GM18520 (cell line): Measurements from ENCODE around the gene TBC1D2.

ENCODE experiments used
- ATAC-seq: cut with Tn5 transposase; IDR thresholded peaks from one replicate; pipeline ENCODE4 v1.9.1; 2021; ENCODE audit not compliant: unreplicated experiment

Gene TBC1D2

DNA sequence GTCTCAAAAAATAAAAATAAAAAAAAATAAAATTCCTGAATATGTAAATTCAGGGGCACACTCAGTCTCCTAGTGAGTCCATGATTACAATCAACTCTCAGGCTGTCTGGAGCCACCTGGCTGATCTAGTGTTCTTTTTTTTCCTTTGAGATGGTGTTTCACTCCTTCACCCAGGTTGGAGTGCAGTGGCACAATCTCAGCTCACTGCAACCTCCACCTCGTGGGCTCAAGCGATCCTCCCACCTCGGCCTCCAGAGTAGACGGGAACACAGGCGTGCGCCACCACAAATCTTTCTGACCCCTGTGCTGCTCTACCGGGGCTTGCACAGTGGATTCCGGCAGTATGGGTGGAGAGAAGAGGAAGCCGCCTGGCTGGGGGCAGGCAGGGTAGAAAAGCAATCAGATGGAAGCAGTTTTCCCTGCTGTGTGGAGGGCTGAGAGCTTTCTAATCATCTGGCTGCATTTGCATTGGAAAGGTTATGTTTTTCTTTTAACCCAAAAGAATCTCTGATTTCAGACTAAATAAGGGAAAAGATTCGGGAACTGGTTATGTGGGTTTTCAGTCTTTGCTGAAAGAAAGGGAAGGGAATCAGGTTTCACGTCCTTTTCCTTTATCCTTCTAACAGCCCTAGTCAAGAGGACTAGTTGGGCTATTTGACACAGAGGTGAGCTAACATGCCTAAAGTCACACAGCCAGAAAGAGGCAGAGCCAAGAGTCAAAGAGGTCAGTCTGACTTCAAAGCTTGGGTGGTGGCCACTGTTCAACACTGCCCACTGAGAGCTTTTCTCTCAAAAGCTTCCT, 36.7 kb downstream of the TBC1D2 start:
- no peak for ATAC-seq

DNA sequence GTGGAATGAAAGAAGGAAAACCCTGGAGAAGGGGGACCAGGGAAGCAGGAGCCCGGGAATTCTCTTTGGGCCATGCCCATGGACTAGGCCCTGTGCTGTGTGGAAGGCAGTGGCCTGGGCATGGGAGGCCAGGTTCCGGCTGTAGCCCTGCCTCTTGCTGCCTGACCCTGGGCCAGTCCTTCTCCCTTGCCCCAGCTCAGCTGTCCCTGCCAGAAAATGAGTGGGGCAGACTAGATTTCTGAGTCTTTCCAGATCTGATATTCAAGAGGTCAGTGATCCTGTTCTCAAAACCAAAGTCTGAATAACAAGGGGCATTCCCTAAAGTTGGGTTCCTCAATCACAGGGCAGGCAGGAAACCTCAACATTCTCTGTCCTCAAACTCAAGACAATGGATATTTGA, 38.2 kb downstream of the TBC1D2 start:
- no peak for ATAC-seq

DNA sequence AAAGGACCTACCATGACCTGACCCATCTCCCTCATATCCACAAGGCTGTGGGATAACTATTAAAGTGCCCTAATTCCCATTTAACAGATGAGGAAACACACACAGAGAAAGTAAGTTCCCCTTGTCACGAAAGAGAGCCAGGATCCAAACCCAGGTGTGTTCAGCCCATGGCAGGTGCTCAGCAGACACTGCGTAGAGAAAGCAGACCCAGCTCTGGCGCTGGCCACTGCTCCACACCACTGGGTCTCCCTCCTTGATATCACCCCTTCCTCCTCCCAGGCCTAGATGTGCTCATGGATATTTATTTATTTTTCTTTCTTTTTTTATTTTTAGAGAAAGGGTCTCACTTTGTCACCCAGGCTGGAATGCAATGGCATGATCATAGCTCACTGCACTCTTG, 39.1 kb downstream of the TBC1D2 start:
- ATAC-seq = no peak

DNA sequence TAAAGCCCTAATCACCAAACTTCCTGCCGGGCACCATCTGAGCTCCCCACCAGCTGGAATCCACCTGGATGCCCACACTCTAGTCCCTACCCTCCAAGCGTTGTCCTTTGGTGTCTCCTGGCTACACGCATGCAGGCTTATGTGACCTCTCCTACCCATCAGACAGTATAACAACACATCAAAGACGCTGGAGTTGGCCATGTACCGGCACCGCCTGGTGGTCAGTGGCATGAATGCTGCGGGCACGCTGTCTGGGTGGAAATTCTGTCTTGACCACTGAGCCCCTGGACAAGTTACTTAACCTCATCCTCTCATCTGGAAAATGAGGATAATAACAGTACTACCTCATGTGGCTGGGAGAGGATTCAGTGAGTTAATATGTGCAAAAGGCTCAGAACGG, 39.6 kb downstream of the TBC1D2 start:
- ATAC-seq = no peak

DNA sequence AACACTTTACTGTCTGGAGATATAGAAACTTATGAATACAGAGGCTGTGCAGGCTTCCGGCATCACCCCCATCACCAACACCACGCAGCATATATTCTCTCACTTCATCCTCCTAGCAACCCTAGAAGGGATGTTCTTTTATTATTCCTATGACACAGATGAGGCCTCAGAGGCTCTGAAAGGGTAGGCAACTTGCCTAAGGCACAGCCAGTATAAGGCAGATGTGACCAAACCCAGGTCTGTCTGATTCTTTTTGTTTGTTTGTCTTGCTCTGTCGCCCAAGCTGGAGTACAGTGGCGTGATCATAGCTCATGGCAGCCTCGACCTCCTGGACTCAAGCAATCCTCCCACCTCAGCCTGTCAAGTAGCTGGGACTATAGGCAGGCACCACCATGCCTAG, 40.2 kb downstream of the TBC1D2 start:
- no peak for ATAC-seq

DNA sequence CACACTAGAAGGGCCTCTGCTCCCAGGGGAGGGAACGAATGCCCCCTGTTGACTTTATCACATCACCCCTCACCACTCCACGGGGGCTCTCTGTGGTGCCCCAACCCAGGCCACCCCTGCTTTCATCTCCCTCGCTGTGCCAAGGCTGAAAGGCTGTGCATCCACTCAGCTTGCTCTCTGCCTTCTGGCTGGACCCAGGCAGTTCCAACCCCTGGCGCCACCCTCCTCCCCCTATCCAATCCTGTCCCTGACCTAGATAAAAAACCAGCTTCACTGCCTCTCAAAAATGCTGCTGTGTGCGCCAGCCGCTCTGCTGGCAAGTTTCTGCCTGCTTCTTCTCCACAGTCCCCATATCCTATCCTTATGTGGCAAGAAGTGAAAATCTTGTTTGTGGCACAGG, 40.6 kb downstream of the TBC1D2 start:
- ATAC-seq = no peak

GRCh38 chr9:98211260-98211659, 44.2 kb downstream of the TBC1D2 start:
- no peak for ATAC-seq

DNA sequence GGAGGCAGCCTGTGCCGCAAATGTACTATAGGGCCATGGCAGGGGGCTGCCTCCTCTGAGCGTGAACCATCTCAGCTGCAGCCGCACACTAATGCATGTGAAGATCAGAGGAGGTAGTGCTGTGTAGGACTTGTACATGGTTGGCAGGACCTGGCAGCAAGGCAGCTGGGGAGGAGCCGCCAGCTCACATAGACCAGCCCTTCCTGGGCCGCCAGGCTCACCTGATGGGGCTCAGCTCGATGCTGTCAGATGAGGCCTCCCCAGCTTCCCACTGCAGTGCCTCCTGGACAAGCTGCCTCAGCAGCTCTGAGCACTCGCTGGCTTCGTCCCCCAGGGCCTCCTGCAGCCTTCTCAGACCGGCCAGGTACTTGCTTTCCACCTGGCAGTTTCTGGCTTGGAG, 45.0 kb downstream of the TBC1D2 start:
- ATAC-seq = no peak

GRCh38 chr9:98209530-98209929, 45.9 kb downstream of the TBC1D2 start:
- no peak for ATAC-seq

DNA sequence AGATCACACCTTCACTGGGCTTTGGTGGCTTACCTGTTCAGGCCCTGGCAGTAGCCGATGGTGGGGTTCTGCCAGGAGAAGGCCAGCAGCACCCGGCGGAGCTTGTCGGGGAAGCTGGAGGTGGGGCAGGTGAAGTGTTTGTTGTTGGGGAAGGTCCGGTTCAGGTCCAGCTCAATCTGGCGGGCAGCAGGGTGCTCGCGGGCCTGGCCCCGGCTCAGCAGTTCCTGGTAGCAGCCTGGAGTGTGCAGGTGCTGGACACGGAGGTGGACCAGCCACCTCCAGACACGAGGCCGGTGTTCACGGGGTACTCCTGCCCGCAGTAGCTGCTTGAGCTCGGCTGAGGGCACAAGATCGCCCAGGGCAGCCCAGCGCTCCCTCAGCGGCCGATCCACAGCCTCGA, 46.8 kb downstream of the TBC1D2 start:
- no peak for ATAC-seq

DNA sequence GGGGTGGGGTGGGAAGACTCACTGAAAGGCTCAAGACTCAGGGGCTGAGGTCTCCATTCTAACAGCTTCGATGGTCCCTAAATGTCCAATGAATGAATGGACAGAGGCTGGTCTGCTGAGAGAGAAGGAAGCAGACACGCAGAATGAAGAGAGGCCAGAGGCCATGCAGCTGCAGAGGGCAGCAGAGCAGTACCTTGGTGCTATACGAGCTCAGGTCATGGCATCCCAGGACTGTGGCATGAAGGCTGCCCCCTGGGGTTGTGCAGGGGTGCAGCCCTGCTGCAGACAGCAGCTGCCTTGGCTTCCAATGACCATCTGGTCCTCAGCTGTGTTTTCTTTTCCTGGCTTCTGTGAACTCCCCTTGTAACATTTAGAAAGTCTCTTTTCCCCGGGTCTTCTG, 47.8 kb downstream of the TBC1D2 start:
- ATAC-seq = no peak

GRCh38 chr9:98206754-98207153, 48.7 kb downstream of the TBC1D2 start:
- no peak for ATAC-seq

GRCh38 chr9:98204692-98205091, 50.8 kb downstream of the TBC1D2 start:
- ATAC-seq = no peak

DNA sequence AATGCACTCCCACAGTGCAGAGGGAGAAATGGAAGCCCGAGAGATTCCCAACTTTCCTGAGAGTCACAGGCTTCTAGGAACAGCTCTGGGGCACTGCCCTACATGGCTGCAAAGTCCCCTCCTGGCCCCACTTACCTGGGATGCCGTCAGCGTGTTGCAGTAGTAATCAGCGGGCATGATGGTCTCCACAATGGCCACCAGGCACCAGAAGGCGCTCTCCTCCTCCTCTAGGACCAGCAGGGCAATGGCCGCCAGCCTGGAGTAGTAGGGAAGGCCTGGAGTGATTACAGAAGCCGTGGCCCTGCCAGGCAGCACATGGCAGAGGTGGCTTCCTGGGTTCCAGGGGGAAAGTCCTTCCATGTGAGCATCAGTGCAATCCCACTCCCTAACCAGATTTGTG, 52.3 kb downstream of the TBC1D2 start:
- ATAC-seq = no peak

GRCh38 chr9:98202252-98202651, 53.2 kb downstream of the TBC1D2 start:
- no peak for ATAC-seq

GRCh38 chr9:98201749-98202148, 53.7 kb downstream of the TBC1D2 start:
- no peak for ATAC-seq

GRCh38 chr9:98201102-98201501, 54.3 kb downstream of the TBC1D2 start:
- ATAC-seq = no peak

DNA sequence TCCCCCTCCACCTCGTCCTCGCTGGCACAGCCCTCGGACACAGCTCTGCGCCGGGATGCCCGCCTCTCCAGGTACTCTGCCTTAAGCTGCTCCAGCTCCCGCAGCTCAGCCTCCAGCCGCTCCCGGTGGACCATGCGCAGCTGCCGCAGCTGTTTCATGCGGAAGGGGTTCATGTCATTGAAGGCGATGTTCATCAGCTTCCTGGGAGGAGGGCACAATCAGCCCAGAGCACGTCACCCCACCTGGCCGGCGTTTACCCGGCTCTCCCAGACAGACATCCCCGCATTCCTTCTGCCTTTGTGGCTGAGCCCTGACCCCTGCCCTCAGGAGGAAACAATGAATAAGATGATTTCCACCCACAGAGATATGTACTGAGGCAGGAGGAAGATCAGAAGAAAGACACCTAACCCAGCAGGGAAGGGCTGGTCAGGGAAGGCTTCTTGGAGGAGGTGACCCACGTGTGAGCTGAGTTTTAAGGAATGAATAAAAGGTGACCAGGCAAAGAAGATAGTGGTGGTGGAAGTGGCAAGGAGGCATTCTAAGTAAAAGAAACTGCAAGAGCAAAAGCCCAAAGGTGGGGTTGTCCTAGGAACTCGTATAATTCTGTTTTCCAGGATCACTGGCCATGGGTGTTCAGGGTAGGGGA, 55.9 kb downstream of the TBC1D2 start:
- ATAC-seq = no peak

GRCh38 chr9:98195671-98196070, 59.8 kb downstream of the TBC1D2 start:
- ATAC-seq = no peak

DNA sequence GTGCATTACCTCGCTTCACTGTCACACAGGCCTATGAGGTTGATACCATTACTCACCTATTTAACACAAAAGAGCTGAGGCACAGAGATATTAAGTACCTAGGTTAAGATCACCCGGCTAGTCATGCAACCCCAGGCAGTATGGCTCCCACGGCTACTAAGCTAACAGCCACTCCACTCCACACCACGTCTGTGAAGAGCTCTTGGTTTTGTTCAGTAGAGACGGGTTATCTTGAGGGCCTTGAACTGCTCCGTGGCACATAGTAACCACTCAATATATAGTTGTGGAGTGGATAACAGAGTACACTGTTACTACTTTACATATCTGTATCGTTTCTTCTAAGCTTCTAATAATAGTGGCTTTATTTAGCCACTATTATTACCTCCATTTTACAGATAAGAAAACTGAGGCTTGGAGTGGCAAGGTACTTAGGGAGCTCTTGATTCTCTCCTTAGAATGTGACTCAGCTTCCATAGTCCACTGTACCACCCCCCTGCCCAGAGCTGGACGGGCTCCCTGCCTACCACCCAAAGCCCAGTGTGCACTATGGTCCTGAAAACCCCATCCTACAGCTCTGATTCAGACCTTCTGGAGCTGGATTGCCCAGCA, 62.0 kb downstream of the TBC1D2 start:
- no peak for ATAC-seq

- no peak for ATAC-seq
Observed at GRCh38 chr9:98192503-98193335, 62.7 kb downstream of the TBC1D2 start, which contains the start of gene CORO2A. TSS of gene CORO2A (minus strand) at chr9:98192637. CDS start at chr9:98157660, 34,977 bp downstream.
